GM13977 (cell line): ENCODE measurements around the gene EEFSEC.

Source experiments
- DNase-seq: peaks from one replicate; pipeline ENCODE4 v3.0.0; 2012; ENCODE audit warnings: low spot score
- CTCF ChIP-seq: IDR thresholded peaks from 2 replicates; pipeline ENCODE4 v1.5.1; 2012; ENCODE audit warnings: mild to moderate bottlenecking, control low read depth; ENCODE audit not compliant: insufficient read depth; ENCODE audit errors: extremely low read depth, missing control alignments
- in situ Hi-C: fragments of 300-500 bp; cut with MboI; formaldehyde crosslinking; loops from one replicate; pipeline ENCODE4 v1.12.0; 2022; ENCODE audit warnings: low sequenced_read_pairs, low pct_unique_long_range_greater_than_20kb, mixed read lengths, inconsistent platforms; ENCODE audit not compliant: unreplicated experiment

The EEFSEC gene

GRCh38 chr3:128343287-128344051 is 190.2 kb downstream of the EEFSEC start:
- no peak for TF ChIP-seq CTCF
- no peak for DNase-seq
- in situ Hi-C loops: no loop called here

- in situ Hi-C loops: no loop called here
- no peak for DNase-seq
- no peak for TF ChIP-seq CTCF
These were observed 190.9 kb downstream of the EEFSEC start for GRCh38 chr3:128344052-128344735.

- no peak for DNase-seq
- TF ChIP-seq CTCF: no peak
- in situ Hi-C loops: no loop called here
These were observed 191.9 kb downstream of the EEFSEC start for GRCh38 chr3:128345196-128345595.

GRCh38 chr3:128346562-128346961 is 193.3 kb downstream of the EEFSEC start:
- in situ Hi-C loops: no loop called here
- no peak for TF ChIP-seq CTCF
- DNase-seq: no peak

GRCh38 chr3:128347282-128347681 is 194.0 kb downstream of the EEFSEC start:
- TF ChIP-seq CTCF: no peak
- no peak for DNase-seq
- in situ Hi-C loops: no loop called here

GRCh38 chr3:128348075-128348474 is 194.8 kb downstream of the EEFSEC start:
- DNase-seq: no peak
- in situ Hi-C loops: no loop called here
- no peak for TF ChIP-seq CTCF
